Measurements from ENCODE around the gene RPS16. TPM values are rescaled to one million over a fixed set of nuclear protein-coding genes. Genes with fewer than 3 reads are reported as not detected.

Gene RPS16
- total and polyA plus RNA-seq, 3 experiments from 2014 or later = 1,795 to 2,668 (median 2,654) TPM

DNA sequence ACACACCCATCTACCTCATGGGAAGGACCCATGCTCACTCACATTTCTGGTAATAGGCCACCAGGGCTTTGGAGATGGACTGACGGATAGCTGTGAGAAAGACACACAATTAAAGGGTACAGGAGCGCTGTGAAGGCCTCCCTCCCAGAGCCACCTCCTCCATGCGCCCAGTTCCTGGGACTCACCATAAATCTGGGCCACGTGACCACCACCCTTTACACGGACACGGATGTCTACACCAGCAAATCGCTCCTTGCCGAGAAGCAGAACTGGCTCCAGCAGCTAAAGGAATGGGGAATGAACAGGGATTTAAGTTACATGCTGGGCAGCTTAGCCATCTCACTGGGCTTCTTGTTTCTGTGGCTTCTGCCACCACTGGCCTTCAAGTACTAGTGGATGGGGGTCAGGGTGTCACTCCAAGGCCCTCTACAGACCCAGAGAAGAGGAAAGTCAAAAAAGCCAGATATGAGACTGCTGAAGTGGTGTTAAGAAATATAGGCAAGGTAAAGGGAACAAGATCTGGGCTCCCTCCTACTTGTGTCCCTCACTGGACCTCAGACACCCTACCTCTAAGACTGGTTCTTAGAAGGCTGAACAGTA lies 2.2 kb downstream of the RPS16 start:
- Histone ChIP-seq H3K27me3 (ENCODE audit: insufficient read depth, low read length, poor library complexity, severe bottlenecking) (no peaks in the 10 kb centered on the region), H3K9me3 (ENCODE audit: low read length) (no peaks in the 10 kb centered on the region), H3K4me3 (ENCODE audit: low read length) (no peak overlapping the region), H3K4me1 (ENCODE audit: insufficient read depth, low read length) (peaks cover 28% of the 10 kb centered on the region), H3K36me3 (ENCODE audit: insufficient read depth, low read length) (peaks cover 27% of the 10 kb centered on the region), H3K27ac (ENCODE audit: low read depth, low read length) (no peak overlapping the region)
- peaks cover 0 to 2% (median 0%) of the 10 kb centered on the region in 5 donors for H3K9me3 Mint-ChIP-seq
- peak overlapping the region; percentile 41 to 100 (median 70) for H3K4me3 Mint-ChIP-seq
- H3K36me3 Mint-ChIP-seq = peaks cover 6 to 45% (median 13%) of the 10 kb centered on the region in 3 donors
- POLR2A ChIA-PET = interaction anchor here (0.6 to 2.7 kb wide), 5 partner anchors 12 to 124 kb away, joined by 3 to 19 read pairs (median 3); partner anchors contain the start of genes PLEKHG2 and SUPT5H
- no peak for DNase-seq
- H3K27me3 Mint-ChIP-seq = peaks cover 0 to 8% of the 10 kb centered on the region in 2 donors
- H3K4me1 Mint-ChIP-seq = peaks cover 39 to 58% (median 44%) of the 10 kb centered on the region in 3 donors
- peak overlapping the region; percentile 27 to 99 (median 74) for H3K27ac Mint-ChIP-seq
- CTCF ChIA-PET = interaction anchor here (1.2 to 1.5 kb wide), 2 partner anchors 29 to 36 kb away, joined by 3 read pairs; no protein-coding TSS in a partner anchor

DNA sequence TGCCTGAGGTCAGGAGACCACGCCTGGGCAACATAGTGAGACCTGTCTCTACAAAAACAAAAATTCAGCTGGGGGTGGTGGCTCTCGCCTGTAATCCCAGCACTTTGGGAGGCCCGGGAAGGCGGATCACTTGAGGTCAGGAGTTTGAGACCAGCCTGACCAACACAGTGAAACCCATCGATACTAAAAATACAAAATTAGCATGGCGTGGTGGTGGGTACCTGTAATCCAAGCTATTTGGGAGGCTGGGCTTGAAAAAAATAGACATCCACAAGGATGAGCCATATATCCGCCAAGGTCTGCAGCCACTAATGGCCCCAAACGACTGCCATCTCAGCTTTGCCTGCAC lies 3.1 kb downstream of the RPS16 start:
- Histone ChIP-seq H3K4me1 (ENCODE audit: insufficient read depth, low read length) (peaks cover 28% of the 10 kb centered on the region), H3K27ac (ENCODE audit: low read depth, low read length) (no peak overlapping the region), H3K27me3 (ENCODE audit: insufficient read depth, low read length, poor library complexity, severe bottlenecking) (no peaks in the 10 kb centered on the region), H3K36me3 (ENCODE audit: insufficient read depth, low read length) (peaks cover 27% of the 10 kb centered on the region), H3K4me3 (ENCODE audit: low read length) (no peak overlapping the region), H3K9me3 (ENCODE audit: low read length) (no peaks in the 10 kb centered on the region)
- Mint-ChIP-seq H3K9me3 (peaks cover 0 to 2% (median 0%) of the 10 kb centered on the region in 5 donors), H3K36me3 (peaks cover 6 to 45% (median 13%) of the 10 kb centered on the region in 3 donors), H3K27me3 (peaks cover 0 to 8% of the 10 kb centered on the region in 2 donors), H3K4me1 (peaks cover 39 to 58% (median 44%) of the 10 kb centered on the region in 3 donors), H3K27ac (peak overlapping the region in 7 of 8 donors; percentile 14 to 96 (median 62)), H3K4me3 (peak overlapping the region in 3 of 7 donors; percentile 12 to 70 (median 37))
- no peak for DNase-seq
- ChIA-PET CTCF (interaction anchor here (1.2 to 1.6 kb wide), 3 partner anchors 21 to 35 kb away, joined by 3 to 4 read pairs (median 3); partner anchors contain the start of gene PLEKHG2), POLR2A (interaction anchor here (1.0 kb wide), 1 partner anchor 13 kb away, joined by 3 read pairs; the partner anchor contains the start of gene SUPT5H)

DNA sequence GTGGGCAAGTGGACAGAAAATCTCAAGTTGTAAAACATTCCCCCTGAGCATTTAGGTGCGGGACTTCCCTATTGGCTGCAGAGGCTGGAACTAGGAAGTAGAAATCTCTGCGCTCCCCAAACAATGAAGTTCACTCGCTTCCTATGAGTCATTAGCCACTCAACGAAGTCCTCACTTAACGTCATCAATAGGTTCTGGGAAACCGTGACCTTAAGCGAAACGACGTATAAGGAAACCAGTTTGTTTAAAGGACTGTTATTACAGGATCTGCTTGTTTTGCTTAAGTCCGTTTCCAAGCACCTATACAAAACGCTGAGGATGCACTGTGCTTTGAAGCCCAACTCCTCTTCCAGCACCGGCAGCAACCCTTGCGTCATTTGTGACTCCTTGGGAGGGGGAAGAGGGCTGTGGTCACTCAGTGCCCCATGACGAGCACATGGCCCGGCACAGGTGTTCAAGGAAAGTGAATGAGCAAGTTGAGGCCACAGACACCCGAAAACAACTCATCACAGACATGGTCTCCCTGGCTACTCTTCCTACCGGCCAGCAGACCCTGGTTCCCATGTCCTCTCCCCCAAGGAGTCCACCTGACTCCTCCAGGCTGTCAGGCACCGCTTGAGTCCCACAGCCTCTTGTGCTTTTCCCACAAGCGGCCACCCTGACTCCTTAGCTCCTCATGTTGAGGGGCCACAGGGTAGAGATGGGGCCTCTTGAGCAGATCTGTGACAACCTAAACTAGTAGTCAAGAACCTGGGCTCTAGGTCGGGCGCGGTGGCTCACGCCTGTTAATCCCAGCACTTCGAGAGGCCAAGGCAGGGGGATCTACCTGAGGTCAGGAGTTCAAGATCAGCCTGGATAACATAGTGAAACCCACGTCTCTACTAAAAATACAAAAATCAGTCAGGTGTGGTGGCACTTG lies 4.8 kb downstream of the RPS16 start:
- H3K4me1 Mint-ChIP-seq = peaks cover 30 to 47% (median 35%) of the 10 kb centered on the region in 3 donors

DNA sequence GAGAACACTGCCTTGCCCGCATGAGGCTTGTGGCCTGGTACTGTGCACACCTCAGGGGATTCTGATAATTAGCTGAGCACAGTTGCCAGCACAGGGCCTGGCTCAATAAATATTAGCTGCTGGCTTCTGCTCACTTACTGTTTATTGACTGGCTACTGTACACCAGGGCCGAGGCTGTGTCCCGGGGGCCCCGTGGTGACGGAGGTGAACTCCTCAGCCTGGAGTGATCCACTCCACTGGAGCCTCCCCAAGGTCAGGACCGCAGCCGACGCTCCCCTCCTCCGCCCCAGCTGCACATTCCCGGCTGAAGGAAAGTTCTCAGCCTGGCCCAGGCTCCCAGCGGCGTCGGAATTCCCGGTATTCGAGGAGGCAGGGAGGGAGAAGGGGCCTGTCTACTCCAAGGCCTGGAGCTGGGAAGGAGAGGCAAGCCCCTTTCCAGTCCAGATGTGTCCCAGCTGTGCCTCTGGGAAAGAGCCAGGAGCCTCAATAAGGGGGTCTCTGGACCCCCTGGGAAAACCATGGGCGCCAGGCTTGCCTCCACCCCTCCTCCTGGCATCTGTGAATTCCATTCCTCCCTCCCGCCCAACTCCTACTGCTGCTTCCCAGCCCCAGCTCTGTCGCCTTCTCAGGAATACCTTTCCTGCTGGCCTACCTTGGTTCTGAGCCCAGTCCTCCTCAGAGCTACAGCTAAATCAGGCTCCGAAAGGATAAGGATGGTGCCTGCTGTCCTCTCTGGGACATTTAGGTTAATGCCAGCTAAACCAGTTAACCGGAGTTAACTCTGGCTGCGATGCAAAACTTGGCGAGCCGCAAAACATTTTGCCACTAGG lies 7.3 kb downstream of the RPS16 start:
- CTCF ChIA-PET = interaction anchor here (3.0 kb wide), 1 partner anchor 17 kb away, joined by 10 read pairs; the partner anchor contains the start of gene PLEKHG2
- H3K4me3 Mint-ChIP-seq = no peak overlapping the region
- peaks cover 0 to 2% of the 10 kb centered on the region in 2 donors for H3K27me3 Mint-ChIP-seq
- peaks cover 0 to 36% (median 5%) of the 10 kb centered on the region in 3 donors for H3K36me3 Mint-ChIP-seq
- Histone ChIP-seq H3K27ac (ENCODE audit: low read depth, low read length) (no peak overlapping the region), H3K9me3 (ENCODE audit: low read length) (no peaks in the 10 kb centered on the region), H3K27me3 (ENCODE audit: insufficient read depth, low read length, poor library complexity, severe bottlenecking) (no peaks in the 10 kb centered on the region), H3K36me3 (ENCODE audit: insufficient read depth, low read length) (peaks cover 13% of the 10 kb centered on the region), H3K4me1 (ENCODE audit: insufficient read depth, low read length) (peaks cover 1% of the 10 kb centered on the region), H3K4me3 (ENCODE audit: low read length) (no peak overlapping the region)
- POLR2A ChIA-PET = no interaction called here
- peaks cover 12 to 25% (median 12%) of the 10 kb centered on the region in 3 donors for H3K4me1 Mint-ChIP-seq
- H3K9me3 Mint-ChIP-seq = no peaks in the 10 kb centered on the region
- peak overlapping the region in 1 of 8 donors; percentile 94 for H3K27ac Mint-ChIP-seq
- no peak for DNase-seq

More for the DNA sequence above, 4.8 kb downstream of the RPS16 start:
- Mint-ChIP-seq H3K27ac (peak overlapping the region; percentile 17 to 95 (median 82)), H3K4me3 (peak overlapping the region in 5 of 7 donors; percentile 8 to 64 (median 19)), H3K9me3 (peaks cover 0 to 2% (median 0%) of the 10 kb centered on the region in 5 donors), H3K27me3 (peaks cover 0 to 4% of the 10 kb centered on the region in 2 donors), H3K36me3 (peaks cover 6 to 45% (median 13%) of the 10 kb centered on the region in 3 donors)
- H3K27ac ChIP-seq (ENCODE audit: low read depth, low read length) = peak overlapping the region; percentile 62
- no peak overlapping the region for H3K4me3 ChIP-seq (ENCODE audit: low read length)
- no peaks in the 10 kb centered on the region for H3K9me3 ChIP-seq (ENCODE audit: low read length)
- ChIA-PET CTCF (interaction anchor here (1.6 kb wide), 1 partner anchor 19 kb away, joined by 3 read pairs; the partner anchor contains the start of gene PLEKHG2), POLR2A (interaction anchor here (1.8 kb wide), 1 partner anchor 39 kb away, joined by 9 read pairs; the partner anchor contains the start of genes MED29 and PAF1)
- peaks cover 27% of the 10 kb centered on the region for H3K36me3 ChIP-seq (ENCODE audit: insufficient read depth, low read length)
- H3K4me1 ChIP-seq (ENCODE audit: insufficient read depth, low read length) = peaks cover 20% of the 10 kb centered on the region
- peak in 4 of 5 donors; percentile 53 to 88 (median 68) for DNase-seq
- H3K27me3 ChIP-seq (ENCODE audit: insufficient read depth, low read length, poor library complexity, severe bottlenecking) = no peaks in the 10 kb centered on the region

DNA sequence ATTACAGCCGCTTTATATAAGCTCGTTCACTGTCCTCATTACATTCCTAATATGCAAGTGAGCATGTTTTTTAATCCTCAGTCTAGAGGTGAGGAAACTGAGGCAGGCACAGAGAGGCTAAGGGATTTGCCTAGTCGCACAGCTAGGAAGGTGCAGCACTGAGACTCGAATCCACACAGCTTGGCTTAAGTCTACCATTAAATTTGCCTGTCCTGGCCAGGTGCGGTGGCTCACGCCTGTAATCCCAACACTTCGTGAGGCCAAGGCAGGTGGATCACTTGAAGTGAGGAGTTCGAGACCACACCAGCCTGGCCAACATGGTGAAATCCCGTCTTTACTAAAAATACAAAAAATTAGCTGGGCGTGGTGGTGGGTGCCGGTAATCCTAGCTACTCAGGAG lies 8.0 kb downstream of the RPS16 start:
- peaks cover 0 to 2% of the 10 kb centered on the region in 2 donors for H3K27me3 Mint-ChIP-seq
- CTCF ChIA-PET = interaction anchor here (1.6 to 3.0 kb wide), 3 partner anchors 8 to 16 kb away, joined by 5 to 10 read pairs (median 6); partner anchors contain the start of genes PLEKHG2 and RPS16
- no peak overlapping the region for H3K27ac Mint-ChIP-seq
- no peak overlapping the region for H3K4me3 Mint-ChIP-seq
- no peak for DNase-seq
- POLR2A ChIA-PET = interaction anchor here (0.6 to 0.8 kb wide), 2 partner anchors 8 to 20 kb away, joined by 3 to 11 read pairs; partner anchors contain the start of gene RPS16
- Histone ChIP-seq H3K36me3 (ENCODE audit: insufficient read depth, low read length) (peaks cover 9% of the 10 kb centered on the region), H3K9me3 (ENCODE audit: low read length) (no peaks in the 10 kb centered on the region), H3K27me3 (ENCODE audit: insufficient read depth, low read length, poor library complexity, severe bottlenecking) (no peaks in the 10 kb centered on the region), H3K4me1 (ENCODE audit: insufficient read depth, low read length) (no peaks in the 10 kb centered on the region), H3K27ac (ENCODE audit: low read depth, low read length) (no peak overlapping the region), H3K4me3 (ENCODE audit: low read length) (no peak overlapping the region)
- H3K36me3 Mint-ChIP-seq = peaks cover 0 to 33% (median 2%) of the 10 kb centered on the region in 3 donors
- peaks cover 8 to 17% (median 8%) of the 10 kb centered on the region in 3 donors for H3K4me1 Mint-ChIP-seq
- H3K9me3 Mint-ChIP-seq = no peaks in the 10 kb centered on the region

DNA sequence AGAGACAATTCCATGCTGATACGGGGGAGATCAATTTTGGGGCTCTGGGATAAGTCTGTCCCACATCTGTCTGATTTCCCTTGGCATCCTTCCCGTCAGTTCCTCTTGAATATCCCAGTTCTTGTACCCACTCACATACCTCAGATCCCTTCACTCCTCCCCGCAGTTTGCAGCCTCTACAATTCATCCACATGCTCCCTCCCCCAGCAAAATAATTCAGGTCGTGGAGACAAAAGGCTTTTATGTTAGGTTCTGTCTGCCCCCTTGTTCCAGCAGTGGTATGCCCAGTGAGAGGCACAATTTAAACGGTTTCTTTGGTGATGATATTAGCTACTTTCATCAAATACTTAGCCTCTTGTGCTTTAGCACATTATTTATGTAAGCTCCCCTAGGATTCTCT lies 9.6 kb downstream of the RPS16 start:
- Histone ChIP-seq H3K36me3 (ENCODE audit: insufficient read depth, low read length) (peaks cover 6% of the 10 kb centered on the region), H3K4me3 (ENCODE audit: low read length) (no peak overlapping the region), H3K9me3 (ENCODE audit: low read length) (no peaks in the 10 kb centered on the region), H3K27me3 (ENCODE audit: insufficient read depth, low read length, poor library complexity, severe bottlenecking) (no peaks in the 10 kb centered on the region), H3K27ac (ENCODE audit: low read depth, low read length) (no peak overlapping the region), H3K4me1 (ENCODE audit: insufficient read depth, low read length) (no peaks in the 10 kb centered on the region)
- Mint-ChIP-seq H3K36me3 (peaks cover 0 to 31% (median 0%) of the 10 kb centered on the region in 3 donors), H3K27ac (peak overlapping the region in 2 of 8 donors; percentile 4 to 42), H3K27me3 (peaks cover 0 to 2% of the 10 kb centered on the region in 2 donors), H3K9me3 (no peaks in the 10 kb centered on the region), H3K4me3 (no peak overlapping the region), H3K4me1 (peaks cover 6 to 10% (median 8%) of the 10 kb centered on the region in 3 donors)
- no peak for DNase-seq
- POLR2A ChIA-PET = interaction anchor here (1.0 to 1.4 kb wide), 2 partner anchors 8 to 9 kb away, joined by 3 to 8 read pairs; partner anchors contain the start of gene RPS16
- CTCF ChIA-PET = interaction anchor here (1.6 to 3.0 kb wide), 3 partner anchors 8 to 14 kb away, joined by 5 to 10 read pairs (median 6); partner anchors contain the start of genes PLEKHG2 and RPS16

Measured in CD8-positive, alpha-beta memory T cell (primary cell).